ENCODE data around the gene METTL16.

DNA sequence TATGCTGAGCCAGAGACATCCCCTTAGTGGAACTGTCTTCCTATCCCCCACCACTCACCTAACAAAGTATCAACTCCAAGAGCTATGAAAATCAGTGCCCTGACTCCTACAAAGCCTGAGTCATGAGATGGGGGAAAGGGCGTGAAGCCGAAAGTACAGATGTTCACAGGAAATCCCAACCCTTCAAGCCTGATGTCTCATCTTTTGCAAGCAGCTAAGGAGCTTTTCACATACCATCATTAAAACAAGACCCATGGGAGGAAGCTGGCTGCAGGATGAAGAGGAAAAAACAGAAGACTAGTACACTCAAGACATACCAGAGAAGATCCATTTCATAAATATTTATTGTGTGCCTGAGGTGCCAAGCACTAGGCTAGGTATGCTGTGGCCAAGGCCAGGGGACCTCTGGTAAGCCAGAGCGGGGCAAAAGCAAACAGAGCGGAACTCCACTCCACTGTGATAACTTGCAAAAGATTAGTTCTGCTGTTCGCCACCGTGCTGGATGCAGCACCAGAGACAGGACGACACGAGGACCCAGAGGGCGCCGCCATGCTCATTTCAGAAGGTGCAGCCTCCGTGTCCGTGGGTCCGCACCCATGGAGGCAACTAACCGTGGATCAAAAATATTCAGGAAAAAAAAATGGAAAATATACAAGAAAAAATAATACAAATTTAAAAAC is 106.3 kb downstream of the METTL16 start:
- TF ChIP-seq, protein P1, sequence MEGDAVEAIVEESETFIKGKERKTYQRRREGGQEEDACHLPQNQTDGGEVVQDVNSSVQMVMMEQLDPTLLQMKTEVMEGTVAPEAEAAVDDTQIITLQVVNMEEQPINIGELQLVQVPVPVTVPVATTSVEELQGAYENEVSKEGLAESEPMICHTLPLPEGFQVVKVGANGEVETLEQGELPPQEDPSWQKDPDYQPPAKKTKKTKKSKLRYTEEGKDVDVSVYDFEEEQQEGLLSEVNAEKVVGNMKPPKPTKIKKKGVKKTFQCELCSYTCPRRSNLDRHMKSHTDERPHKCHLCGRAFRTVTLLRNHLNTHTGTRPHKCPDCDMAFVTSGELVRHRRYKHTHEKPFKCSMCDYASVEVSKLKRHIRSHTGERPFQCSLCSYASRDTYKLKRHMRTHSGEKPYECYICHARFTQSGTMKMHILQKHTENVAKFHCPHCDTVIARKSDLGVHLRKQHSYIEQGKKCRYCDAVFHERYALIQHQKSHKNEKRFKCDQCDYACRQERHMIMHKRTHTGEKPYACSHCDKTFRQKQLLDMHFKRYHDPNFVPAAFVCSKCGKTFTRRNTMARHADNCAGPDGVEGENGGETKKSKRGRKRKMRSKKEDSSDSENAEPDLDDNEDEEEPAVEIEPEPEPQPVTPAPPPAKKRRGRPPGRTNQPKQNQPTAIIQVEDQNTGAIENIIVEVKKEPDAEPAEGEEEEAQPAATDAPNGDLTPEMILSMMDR (optimal IDR thresholded peaks at IDR 0.05 in 1 of 3, IDR thresholded peaks at IDR 0.05 in 1 of 3, conservative IDR thresholded peaks at IDR 0.05 in 1 of 3; ENCODE audit: extremely low read depth in 1 of 3, insufficient read depth in 2 of 3, low read length in 3 of 3) = no peak
- TF ChIP-seq EZH2 (IDR thresholded peaks at IDR 0.05; ENCODE audit: low read length) = no peak
